ENCODE results near the gene CAMKK1.

GRCh38 chr17:3904501-3904900, 11.6 kb upstream of the CAMKK1 start:
- no peak for TF ChIP-seq USF2 (IDR thresholded peaks at IDR 0.05)
- TF ChIP-seq CTCF (IDR thresholded peaks at IDR 0.05): no peak
- no peak for TF ChIP-seq NR3C1 (IDR thresholded peaks at IDR 0.05)
- no peak for TF ChIP-seq POLR2A (IDR thresholded peaks at IDR 0.05; ENCODE audit: low read length)
- no peak for TF ChIP-seq JUN (IDR thresholded peaks at IDR 0.05)
- TF ChIP-seq PBX3 (IDR thresholded peaks at IDR 0.05): no peak
